NB4 (cell line): ENCODE measurements around the gene NXPH2.

ENCODE experiments used
- DNase-seq: peaks from one replicate; pipeline ENCODE4 v3.0.0; 2010; ENCODE audit warnings: low read depth
- H3K4me3 ChIP-seq: one replicate; pipeline ENCODE4 v1.5.1; 2011; ENCODE audit warnings: mild to moderate bottlenecking, low read depth, low read length, moderate library complexity
- CTCF ChIP-seq: IDR thresholded peaks from one replicate; pipeline ENCODE4 v1.5.1; 2012; ENCODE audit warnings: low read depth, low read length
- MAX ChIP-seq: IDR thresholded peaks from 2 replicates; pipeline ENCODE4 v1.6.1; 2011; ENCODE audit warnings: low read depth, low read length
- MYC ChIP-seq: IDR thresholded peaks from 2 replicates; pipeline ENCODE4 v1.6.1; 2011; ENCODE audit warnings: low read depth, low read length
- POLR2A ChIP-seq: IDR thresholded peaks from 2 replicates; pipeline ENCODE4 v1.6.1; 2011; ENCODE audit warnings: mild to moderate bottlenecking; ENCODE audit not compliant: insufficient read length; ENCODE audit errors: extremely low read depth

Gene NXPH2

GRCh38 chr2:138818556-138818955 is 38.4 kb upstream of the NXPH2 start:
- TF ChIP-seq POLR2A (no peak), MAX (no peak), MYC (no peak), CTCF (no peak)
- no peak for DNase-seq
- no peak overlapping the region for H3K4me3 ChIP-seq

GRCh38 chr2:138814123-138814898 is 34.1 kb upstream of the NXPH2 start:
- DNase-seq = peak; percentile 67
- no peak overlapping the region for H3K4me3 ChIP-seq
- TF ChIP-seq CTCF (peak; percentile 42), MYC (peak; percentile 45; the same call in 1 of the 2 replicates), MAX (0 out of 2 replicates have a peak, but pooled peaks have one; percentile 14), POLR2A (no peak)

GRCh38 chr2:138811431-138811830 is 31.2 kb upstream of the NXPH2 start:
- H3K4me3 ChIP-seq = no peak overlapping the region
- no peak for DNase-seq
- TF ChIP-seq MAX (no peak), MYC (no peak), POLR2A (no peak), CTCF (no peak)

GRCh38 chr2:138794724-138795123 is 14.5 kb upstream of the NXPH2 start:
- H3K4me3 ChIP-seq = no peak overlapping the region
- no peak for DNase-seq
- TF ChIP-seq MYC (no peak), CTCF (no peak), MAX (no peak), POLR2A (no peak)

GRCh38 chr2:138787053-138787666 is 7.0 kb upstream of the NXPH2 start:
- peak; percentile 67 for TF ChIP-seq CTCF
- TF ChIP-seq MAX = no peak
- DNase-seq = peak; percentile 34
- H3K4me3 ChIP-seq = no peak overlapping the region
